ENCODE data around the gene FILIP1. TPM values are rescaled to one million over a fixed set of nuclear protein-coding genes. Genes with fewer than 3 reads are reported as not detected.

The FILIP1 gene
- total RNA-seq, 1 experiment from 2014 or later = not detected

GRCh38 chr6:75337835-75338580 is 155.6 kb downstream of the FILIP1 start:
- in situ Hi-C loops (cut with HindIII; ENCODE audit: low pct_unique_long_range_greater_than_20kb, low sequenced_read_pairs) = no loop called here
- no peak for DNase-seq (ENCODE audit: low read depth, low spot score)

- no peak for DNase-seq (ENCODE audit: low read depth, low spot score)
- in situ Hi-C loops (cut with HindIII; ENCODE audit: low pct_unique_long_range_greater_than_20kb, low sequenced_read_pairs) = no loop called here
These were observed 159.1 kb downstream of the FILIP1 start for GRCh38 chr6:75334266-75335040.

DNA sequence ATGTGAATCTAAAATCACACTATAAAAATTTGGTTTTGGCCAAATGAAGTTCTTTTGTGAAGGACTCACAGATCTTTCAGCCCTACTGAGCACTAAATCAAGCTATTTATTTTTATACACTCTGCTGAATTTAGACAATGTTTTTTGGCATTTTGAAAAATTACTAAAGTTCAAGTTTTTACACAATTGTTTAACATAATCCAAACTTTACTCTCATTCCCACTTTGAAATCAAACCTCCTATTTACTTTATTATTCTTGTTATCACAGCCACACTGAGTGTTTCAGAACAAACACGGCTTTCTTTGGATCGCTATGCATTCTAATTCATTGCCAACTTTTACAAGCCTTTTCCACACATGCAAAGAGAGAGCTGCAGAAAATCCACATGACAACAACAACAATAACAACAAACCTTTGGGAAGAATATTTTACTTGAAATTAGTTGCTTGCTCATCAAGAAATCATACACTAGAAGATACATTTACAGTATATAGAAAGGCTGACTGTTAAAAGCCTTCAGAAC is 159.9 kb downstream of the FILIP1 start:
- in situ Hi-C loops (cut with HindIII; ENCODE audit: low pct_unique_long_range_greater_than_20kb, low sequenced_read_pairs) = no loop called here
- DNase-seq (ENCODE audit: low read depth, low spot score) = no peak

- in situ Hi-C loops (cut with HindIII; ENCODE audit: low pct_unique_long_range_greater_than_20kb, low sequenced_read_pairs) = no loop called here
- no peak for DNase-seq (ENCODE audit: low read depth, low spot score)
These were observed 162.4 kb downstream of the FILIP1 start for GRCh38 chr6:75331151-75331550.

DNA sequence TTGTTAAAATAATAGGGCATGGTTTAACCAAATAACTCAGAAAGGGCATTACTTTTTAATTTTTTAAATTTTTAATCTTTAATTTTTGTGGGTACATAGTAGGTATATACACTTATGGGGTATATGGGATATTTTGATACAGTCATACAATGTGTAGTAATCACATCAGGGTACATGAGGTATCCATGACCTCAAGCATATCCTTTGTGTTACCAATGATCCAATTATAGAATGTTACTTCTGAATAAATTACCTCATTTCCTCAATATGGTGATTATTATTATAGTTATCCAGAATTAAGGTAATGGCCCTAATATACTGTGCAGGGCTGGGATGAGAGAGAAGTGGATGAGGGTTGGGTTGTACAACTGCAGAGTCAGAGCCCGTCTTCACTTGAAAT is 163.9 kb downstream of the FILIP1 start:
- in situ Hi-C loops (cut with HindIII; ENCODE audit: low pct_unique_long_range_greater_than_20kb, low sequenced_read_pairs) = no loop called here
- DNase-seq (ENCODE audit: low read depth, low spot score) = no peak

DNA sequence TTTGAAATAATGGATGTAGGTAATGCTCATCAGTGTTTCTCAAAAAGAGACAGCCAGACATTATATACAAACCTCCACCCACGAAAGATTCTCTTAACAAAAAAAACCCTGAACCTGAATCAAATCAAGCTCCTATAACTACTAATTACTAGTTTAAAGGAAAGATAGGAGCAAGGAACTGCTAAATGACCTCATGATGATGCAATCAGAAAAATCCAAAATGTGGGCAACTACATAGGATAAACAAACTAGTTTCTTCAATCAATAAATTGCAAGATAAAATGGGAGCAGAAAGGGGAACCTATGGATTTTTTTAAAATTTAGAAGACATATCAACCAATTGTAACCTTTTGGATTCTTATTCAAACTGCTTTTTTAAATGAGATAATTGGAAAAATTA is 165.8 kb downstream of the FILIP1 start:
- in situ Hi-C loops (cut with HindIII; ENCODE audit: low pct_unique_long_range_greater_than_20kb, low sequenced_read_pairs) = no loop called here
- no peak for DNase-seq (ENCODE audit: low read depth, low spot score)

GRCh38 chr6:75326557-75327258 is 166.9 kb downstream of the FILIP1 start:
- in situ Hi-C loops (cut with HindIII; ENCODE audit: low pct_unique_long_range_greater_than_20kb, low sequenced_read_pairs) = no loop called here
- no peak for DNase-seq (ENCODE audit: low read depth, low spot score)

DNA sequence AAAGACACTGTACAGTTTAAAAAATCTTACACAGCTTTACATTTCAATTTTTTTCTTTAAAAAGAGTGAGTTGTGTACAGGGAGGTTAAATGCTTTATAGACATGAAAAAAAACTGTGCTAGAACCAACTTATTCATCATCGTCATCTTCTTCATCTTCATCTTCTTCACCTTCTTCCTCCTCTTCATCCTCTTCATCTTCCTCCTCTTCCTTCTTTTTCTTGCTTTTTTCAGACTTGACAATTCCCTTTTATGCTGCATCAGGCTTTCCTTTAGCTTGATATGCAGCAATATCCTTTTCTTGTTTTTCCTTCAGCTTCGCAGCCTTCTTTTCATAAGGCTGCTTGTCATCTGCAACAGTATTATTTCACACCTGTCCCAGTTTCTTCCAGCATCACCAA is 174.7 kb downstream of the FILIP1 start:
- no peak for DNase-seq (ENCODE audit: low read depth, low spot score)
- in situ Hi-C loops (cut with HindIII; ENCODE audit: low pct_unique_long_range_greater_than_20kb, low sequenced_read_pairs) = no loop called here

DNA sequence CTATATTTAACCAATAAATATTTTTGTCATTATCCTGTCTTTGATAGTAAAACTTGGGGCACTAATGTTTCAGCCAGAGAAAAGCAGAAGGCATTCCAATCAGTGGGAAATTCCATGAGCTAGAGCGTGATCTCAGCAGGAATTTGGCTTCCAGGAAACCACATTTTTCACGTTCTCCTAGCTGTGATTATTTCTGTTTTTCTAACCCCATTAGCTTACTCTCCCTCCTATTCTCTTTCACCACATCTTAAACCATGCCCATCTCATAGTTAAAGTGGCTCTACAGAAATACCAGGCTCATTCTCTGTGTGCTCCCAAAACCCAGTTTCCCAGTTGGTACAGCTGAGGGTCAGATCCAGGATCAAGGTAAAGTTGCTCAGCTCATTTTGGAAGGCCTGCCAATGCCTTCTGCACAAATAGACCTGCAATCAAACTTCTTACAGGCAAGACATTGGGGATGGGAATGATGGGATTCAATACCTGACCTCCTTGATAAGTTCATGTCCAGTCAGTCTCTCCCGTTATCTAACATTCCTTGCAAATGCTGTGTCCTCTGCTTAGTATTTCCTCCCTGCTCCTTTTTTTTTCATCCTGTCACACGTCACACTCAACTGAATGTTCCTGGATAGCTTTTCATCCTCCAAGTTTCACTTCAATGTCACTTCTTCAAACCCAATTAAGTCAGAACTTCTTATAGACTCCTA is 175.9 kb downstream of the FILIP1 start:
- in situ Hi-C loops (cut with HindIII; ENCODE audit: low pct_unique_long_range_greater_than_20kb, low sequenced_read_pairs) = no loop called here
- no peak for DNase-seq (ENCODE audit: low read depth, low spot score)

GRCh38 chr6:75315978-75316377 is 177.6 kb downstream of the FILIP1 start:
- no peak for DNase-seq (ENCODE audit: low read depth, low spot score)
- in situ Hi-C loops (cut with HindIII; ENCODE audit: low pct_unique_long_range_greater_than_20kb, low sequenced_read_pairs) = no loop called here

- in situ Hi-C loops (cut with HindIII; ENCODE audit: low pct_unique_long_range_greater_than_20kb, low sequenced_read_pairs) = no loop called here
- DNase-seq (ENCODE audit: low read depth, low spot score) = no peak
These were observed 185.2 kb downstream of the FILIP1 start for GRCh38 chr6:75308250-75308988.

GRCh38 chr6:75307364-75308004 is 186.1 kb downstream of the FILIP1 start:
- in situ Hi-C loops (cut with HindIII; ENCODE audit: low pct_unique_long_range_greater_than_20kb, low sequenced_read_pairs) = no loop called here
- DNase-seq (ENCODE audit: low read depth, low spot score) = no peak

GRCh38 chr6:75306064-75306463 is 187.5 kb downstream of the FILIP1 start:
- DNase-seq (ENCODE audit: low read depth, low spot score) = no peak
- in situ Hi-C loops (cut with HindIII; ENCODE audit: low pct_unique_long_range_greater_than_20kb, low sequenced_read_pairs) = no loop called here

- in situ Hi-C loops (cut with HindIII; ENCODE audit: low pct_unique_long_range_greater_than_20kb, low sequenced_read_pairs) = no loop called here
- DNase-seq (ENCODE audit: low read depth, low spot score) = no peak
These were observed 188.0 kb downstream of the FILIP1 start for GRCh38 chr6:75305573-75305972.

GRCh38 chr6:75302280-75302679 is 191.3 kb downstream of the FILIP1 start:
- in situ Hi-C loops (cut with HindIII; ENCODE audit: low pct_unique_long_range_greater_than_20kb, low sequenced_read_pairs) = no loop called here
- DNase-seq (ENCODE audit: low read depth, low spot score) = no peak

- in situ Hi-C loops (cut with HindIII; ENCODE audit: low pct_unique_long_range_greater_than_20kb, low sequenced_read_pairs) = no loop called here
- no peak for DNase-seq (ENCODE audit: low read depth, low spot score)
These were observed 192.1 kb downstream of the FILIP1 start for GRCh38 chr6:75301537-75301936.

DNA sequence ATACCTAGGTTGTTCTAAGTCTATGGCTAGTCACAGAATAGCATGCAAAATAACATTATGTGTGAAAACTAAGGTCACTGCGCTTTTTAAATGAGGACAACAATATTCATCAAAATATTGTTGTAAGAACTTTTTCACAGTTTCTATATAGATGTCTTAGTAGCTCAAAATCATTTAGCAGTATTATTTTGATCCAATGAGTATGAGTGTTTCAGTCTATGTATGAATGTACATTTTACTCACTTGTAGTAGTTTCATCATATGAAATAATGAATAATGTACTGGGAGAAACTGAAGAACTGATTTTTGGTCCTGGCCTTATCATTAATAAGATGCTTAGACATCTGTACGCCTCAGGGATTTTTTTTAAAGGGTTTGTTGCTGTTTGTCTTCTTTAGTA is 192.5 kb downstream of the FILIP1 start:
- in situ Hi-C loops (cut with HindIII; ENCODE audit: low pct_unique_long_range_greater_than_20kb, low sequenced_read_pairs) = no loop called here
- no peak for DNase-seq (ENCODE audit: low read depth, low spot score)

Data from SK-MEL-5 (cell line).